ENCODE results near the gene TMEM59.

TMEM59 gene

DNA sequence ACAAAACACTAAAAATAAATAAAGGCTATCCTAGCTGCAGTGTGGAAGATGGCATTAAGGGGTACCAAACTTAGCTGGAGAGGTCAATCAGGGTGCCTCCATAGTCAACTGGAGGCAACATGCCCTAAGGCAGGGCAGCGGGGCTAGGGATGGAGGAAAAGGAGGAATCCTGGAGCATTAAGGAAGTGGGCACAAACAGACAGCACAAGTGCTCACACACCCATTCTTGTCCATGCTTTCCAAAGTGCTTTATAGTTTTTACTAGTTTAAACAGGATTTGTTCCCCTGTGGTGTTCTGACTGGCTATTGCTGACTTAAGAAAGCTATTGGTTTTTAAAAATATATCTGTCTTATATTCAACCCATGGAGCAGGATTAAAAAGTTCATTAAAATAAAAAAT lies 33.8 kb upstream of the TMEM59 start:
- no peak for DNase-seq
- Histone ChIP-seq H3K4me2 (ENCODE audit: insufficient read depth, low read length) (no peak overlapping the region), H3K9ac (ENCODE audit: low read depth, low read length) (no peak overlapping the region), H3K27ac (ENCODE audit: low read length) (no peak overlapping the region), H4K20me1 (ENCODE audit: insufficient read depth, low read length) (no peaks in the 10 kb centered on the region), H3K27me3 (ENCODE audit: insufficient read depth, low read length, poor library complexity) (no peaks in the 10 kb centered on the region), H3K36me3 (ENCODE audit: insufficient read depth, low read length) (0 out of 2 replicates have a peak, but pooled peaks cover 9% of the 10 kb centered on the region), H3K79me2 (ENCODE audit: insufficient read depth, low read length) (no peaks in the 10 kb centered on the region), H3K4me1 (ENCODE audit: insufficient read depth, low read length) (no peaks in the 10 kb centered on the region), H3K9me3 (ENCODE audit: insufficient read depth, low read length, severe bottlenecking) (no peaks in the 10 kb centered on the region), H3K4me3 (ENCODE audit: low read depth in 1 of 2, low read length in 2 of 2) (no peak overlapping the region), H2AFZ (ENCODE audit: low read depth, low read length) (no peak overlapping the region)
- TF ChIP-seq EZH2 (IDR thresholded peaks at IDR 0.05; ENCODE audit: borderline replicate concordance, low read depth, low read length, severe bottlenecking) = no peak
- TF ChIP-seq, protein P1, sequence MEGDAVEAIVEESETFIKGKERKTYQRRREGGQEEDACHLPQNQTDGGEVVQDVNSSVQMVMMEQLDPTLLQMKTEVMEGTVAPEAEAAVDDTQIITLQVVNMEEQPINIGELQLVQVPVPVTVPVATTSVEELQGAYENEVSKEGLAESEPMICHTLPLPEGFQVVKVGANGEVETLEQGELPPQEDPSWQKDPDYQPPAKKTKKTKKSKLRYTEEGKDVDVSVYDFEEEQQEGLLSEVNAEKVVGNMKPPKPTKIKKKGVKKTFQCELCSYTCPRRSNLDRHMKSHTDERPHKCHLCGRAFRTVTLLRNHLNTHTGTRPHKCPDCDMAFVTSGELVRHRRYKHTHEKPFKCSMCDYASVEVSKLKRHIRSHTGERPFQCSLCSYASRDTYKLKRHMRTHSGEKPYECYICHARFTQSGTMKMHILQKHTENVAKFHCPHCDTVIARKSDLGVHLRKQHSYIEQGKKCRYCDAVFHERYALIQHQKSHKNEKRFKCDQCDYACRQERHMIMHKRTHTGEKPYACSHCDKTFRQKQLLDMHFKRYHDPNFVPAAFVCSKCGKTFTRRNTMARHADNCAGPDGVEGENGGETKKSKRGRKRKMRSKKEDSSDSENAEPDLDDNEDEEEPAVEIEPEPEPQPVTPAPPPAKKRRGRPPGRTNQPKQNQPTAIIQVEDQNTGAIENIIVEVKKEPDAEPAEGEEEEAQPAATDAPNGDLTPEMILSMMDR (IDR thresholded peaks at IDR 0.05; ENCODE audit: borderline replicate concordance, extremely low read depth, low read length, poor library complexity, severe bottlenecking) = no peak
- no peak for ATAC-seq (ENCODE audit: insufficient read depth, low read depth)

- H2AFZ ChIP-seq (ENCODE audit: low read depth, low read length) = no peak overlapping the region
- no peaks in the 10 kb centered on the region for H3K4me1 ChIP-seq (ENCODE audit: insufficient read depth, low read length)
- H4K20me1 ChIP-seq (ENCODE audit: insufficient read depth, low read length) = no peaks in the 10 kb centered on the region
- H3K4me2 ChIP-seq (ENCODE audit: insufficient read depth, low read length) = no peak overlapping the region
- H3K27me3 ChIP-seq (ENCODE audit: insufficient read depth, low read length, poor library complexity) = no peaks in the 10 kb centered on the region
- no peak overlapping the region for H3K4me3 ChIP-seq (ENCODE audit: low read depth in 1 of 2, low read length in 2 of 2)
- DNase-seq = no peak
- ATAC-seq (ENCODE audit: insufficient read depth, low read depth) = no peak
- 0 out of 2 replicates have a peak, but pooled peaks cover 9% of the 10 kb centered on the region for H3K36me3 ChIP-seq (ENCODE audit: insufficient read depth, low read length)
- no peak overlapping the region for H3K27ac ChIP-seq (ENCODE audit: low read length)
- no peaks in the 10 kb centered on the region for H3K9me3 ChIP-seq (ENCODE audit: insufficient read depth, low read length, severe bottlenecking)
- H3K79me2 ChIP-seq (ENCODE audit: insufficient read depth, low read length) = no peaks in the 10 kb centered on the region
- no peak overlapping the region for H3K9ac ChIP-seq (ENCODE audit: low read depth, low read length)
- TF ChIP-seq, protein P1 (IDR thresholded peaks at IDR 0.05; ENCODE audit: borderline replicate concordance, extremely low read depth, low read length, poor library complexity, severe bottlenecking) = no peak
- TF ChIP-seq EZH2 (IDR thresholded peaks at IDR 0.05; ENCODE audit: borderline replicate concordance, low read depth, low read length, severe bottlenecking) = no peak
Measured at GRCh38 chr1:54084794-54085193, 31.8 kb upstream of the TMEM59 start.

DNA sequence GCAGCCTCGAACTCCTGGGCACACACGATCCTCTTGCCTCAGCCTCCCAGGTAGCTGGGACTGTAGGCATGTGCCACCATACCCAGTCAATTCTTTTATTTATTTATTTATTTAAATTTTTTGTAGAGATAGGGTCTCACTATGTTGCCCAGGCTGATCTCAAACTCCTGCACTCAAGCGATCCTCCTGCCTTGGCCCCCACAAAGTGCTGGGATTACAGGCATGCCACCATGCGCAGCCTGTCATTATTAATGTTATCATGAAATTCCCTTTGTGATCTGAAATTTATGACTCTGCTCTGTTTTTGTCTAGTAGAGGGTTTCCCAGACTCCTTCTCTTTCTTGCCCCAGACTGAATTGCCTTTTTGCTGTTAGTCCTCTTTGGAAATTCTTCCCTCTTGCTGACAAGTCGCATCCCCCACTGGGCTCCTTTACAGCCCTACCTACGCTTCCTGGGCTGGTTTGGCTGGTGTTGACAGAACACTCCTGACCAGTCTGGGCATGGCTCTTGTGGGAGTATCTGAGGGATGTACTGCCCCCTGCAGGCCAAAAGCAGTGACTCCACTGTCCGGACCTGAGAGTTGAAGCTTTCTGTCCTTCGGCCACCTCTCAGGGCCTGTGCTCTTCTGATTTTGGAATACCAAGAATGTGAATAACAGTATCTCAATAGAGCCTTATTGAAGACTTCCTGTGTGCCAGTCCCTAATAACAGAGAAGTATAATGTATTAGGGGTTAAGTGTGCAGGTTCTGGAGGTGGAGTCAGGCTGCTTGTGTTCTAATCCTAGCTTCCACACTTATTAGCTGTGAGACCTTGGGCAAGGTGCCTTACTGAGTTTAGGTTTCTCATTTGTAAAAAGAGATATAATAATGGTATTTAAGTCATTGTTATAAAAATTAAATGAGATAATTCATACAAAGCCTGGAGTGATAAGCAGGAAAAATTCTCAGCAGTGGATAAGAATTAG lies 28.6 kb upstream of the TMEM59 start:
- H3K9me3 ChIP-seq (ENCODE audit: insufficient read depth, low read length, severe bottlenecking) = no peaks in the 10 kb centered on the region
- H2AFZ ChIP-seq (ENCODE audit: low read depth, low read length) = no peak overlapping the region
- no peaks in the 10 kb centered on the region for H4K20me1 ChIP-seq (ENCODE audit: insufficient read depth, low read length)
- no peak overlapping the region for H3K4me2 ChIP-seq (ENCODE audit: insufficient read depth, low read length)
- no peak overlapping the region for H3K27ac ChIP-seq (ENCODE audit: low read length)
- H3K79me2 ChIP-seq (ENCODE audit: insufficient read depth, low read length) = no peaks in the 10 kb centered on the region
- no peaks in the 10 kb centered on the region for H3K27me3 ChIP-seq (ENCODE audit: insufficient read depth, low read length, poor library complexity)
- H3K9ac ChIP-seq (ENCODE audit: low read depth, low read length) = no peak overlapping the region
- TF ChIP-seq, protein P1 (IDR thresholded peaks at IDR 0.05; ENCODE audit: borderline replicate concordance, extremely low read depth, low read length, poor library complexity, severe bottlenecking) = peak; percentile 82
- TF ChIP-seq EZH2 (IDR thresholded peaks at IDR 0.05; ENCODE audit: borderline replicate concordance, low read depth, low read length, severe bottlenecking) = no peak
- DNase-seq (peak; percentile 62), ATAC-seq (ENCODE audit: insufficient read depth, low read depth) (peak; percentile 94)
- 0 out of 2 replicates have a peak, but pooled peaks cover 6% of the 10 kb centered on the region for H3K36me3 ChIP-seq (ENCODE audit: insufficient read depth, low read length)
- H3K4me1 ChIP-seq (ENCODE audit: insufficient read depth, low read length) = no peaks in the 10 kb centered on the region
- no peak overlapping the region for H3K4me3 ChIP-seq (ENCODE audit: low read depth in 1 of 2, low read length in 2 of 2)
